Gastrocnemius medialis (tissue), 4 donors: ENCODE data around the gene SPOCK1. TPM values are rescaled to one million over a fixed set of nuclear protein-coding genes. Genes with fewer than 3 reads are reported as not detected.

Experiments
- ATAC-seq, 2 donors: fragments of 150-250 bp; one replicate each; pipeline ENCODE4 v1.9.1; 2016
- DNase-seq, 2 donors: peaks; one replicate each; pipeline ENCODE4 v3.0.0-alpha.2; 2019
- H3K27ac ChIP-seq, 4 donors: fragments of 200-600 bp; sonication (generic); 1 replicate in 1 of 4; 2 replicates in 3 of 4; pipeline ENCODE4 v1.5.1; 2016 to 2018; ENCODE audit warnings: mild to moderate bottlenecking in 2 of 4, moderate library complexity in 1 of 4
- H3K27me3 ChIP-seq, 3 donors: fragments of 200-600 bp; sonication (generic) in 2 of 3; 1 replicate in 1 of 3; 2 replicates in 2 of 3; pipeline versions ENCODE4 v1.5.1 to v1.6.0; 2016 to 2019; ENCODE audit warnings: mild to moderate bottlenecking in 1 of 3, moderate library complexity in 1 of 3
- H3K36me3 ChIP-seq, 2 donors: fragments of 200-600 bp; sonication (generic) in 1 of 2; one replicate each; pipeline ENCODE4 v1.5.1; 2017 to 2018
- H3K4me1 ChIP-seq, 2 donors: fragments of 200-600 bp; sonication (generic) in 1 of 2; one replicate each; pipeline ENCODE4 v1.5.1; 2016 to 2017; ENCODE audit warnings: mild to moderate bottlenecking in 2 of 2
- H3K4me3 ChIP-seq, 4 donors: fragments of 200-600 bp; sonication (generic) in 3 of 4; 1 replicate in 1 of 4; 2 replicates in 3 of 4; pipeline ENCODE4 v1.5.1; 2016 to 2019; ENCODE audit warnings: mild to moderate bottlenecking in 2 of 4
- H3K9me3 ChIP-seq, 3 donors: fragments of 200-600 bp; sonication (generic) in 2 of 3; 1 replicate in 1 of 3; 2 replicates in 2 of 3; pipeline ENCODE4 v1.5.1; 2016 to 2019
- POLR2A ChIP-seq, 2 donors: fragments of 450-650 bp; IDR thresholded peaks; one replicate each; pipeline ENCODE4 v1.6.1; 2017; ENCODE audit warnings: antibody characterized with exemption in 2 of 2, mild to moderate bottlenecking in 2 of 2, moderate library complexity in 2 of 2
- in situ Hi-C, 4 donors: fragments of 200-750 bp; cut with MboI; loops; one replicate each; pipeline versions ENCODE4 v1.15.0 to v1.8.0; 2017; ENCODE audit warnings: low sequenced_read_pairs in 4 of 4
- intact Hi-C: fragments of 100-400 bp; cut with DNase I; formaldehyde crosslinking; loops from one replicate; pipeline ENCODE4 v1.15.1; 2023; ENCODE audit warnings: low total_unique reads
- total RNA-seq, 4 donors: library from RNA; depleted of rRNA; stranded (reverse); fragments of >200 nt; gene quantifications; one replicate each; pipeline versions ENCODE4 v1.1.0 to v1.2.3, GENCODE V29; 2016
- TF ChIP-seq, protein P1 (sequence below), 5 experiments: fragments of 450-650 bp in 3 of 5; fragments of 200-600 bp in 2 of 5; sonication (generic) in 2 of 5; IDR thresholded peaks in 4 of 5; conservative IDR thresholded peaks in 1 of 5; 1 replicate in 4 of 5; 2 replicates in 1 of 5; pipeline ENCODE4 v1.5.1; 2016 to 2019; ENCODE audit warnings: antibody characterized with exemption in 5 of 5, mild to moderate bottlenecking in 3 of 5, moderate library complexity in 3 of 5

Gene SPOCK1
- total RNA-seq, 4 donors from 2014 or later: 5.8 to 33.8 (median 25.3) TPM

DNA sequence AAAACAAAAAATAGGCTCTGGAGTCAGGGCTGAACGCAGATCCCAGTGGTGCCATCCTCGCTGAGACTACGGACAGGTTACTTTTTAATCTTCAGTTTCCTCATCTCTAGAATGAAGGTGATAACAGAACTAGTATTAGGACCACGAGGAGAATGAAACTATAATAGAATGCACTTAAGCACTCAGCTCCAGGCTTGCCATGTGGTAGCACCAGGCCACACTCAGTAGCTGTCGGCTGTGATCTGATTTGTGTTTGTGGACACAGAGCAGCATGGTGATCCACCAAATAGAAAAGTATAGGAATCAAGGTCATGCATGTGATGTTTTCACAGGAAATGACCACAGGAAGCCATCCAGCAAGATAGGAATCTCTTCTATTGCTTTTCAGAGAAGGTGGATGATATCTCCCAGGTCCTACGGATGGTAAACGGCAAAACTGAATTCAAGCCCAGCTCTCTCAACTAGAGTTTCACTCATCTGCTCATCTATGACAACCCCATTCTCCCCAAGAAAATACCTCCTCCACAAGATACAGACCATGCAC, 498.0 kb downstream of the SPOCK1 start:
- no peak for TF ChIP-seq POLR2A (IDR thresholded peaks at IDR 0.05)
- TF ChIP-seq, protein P1, sequence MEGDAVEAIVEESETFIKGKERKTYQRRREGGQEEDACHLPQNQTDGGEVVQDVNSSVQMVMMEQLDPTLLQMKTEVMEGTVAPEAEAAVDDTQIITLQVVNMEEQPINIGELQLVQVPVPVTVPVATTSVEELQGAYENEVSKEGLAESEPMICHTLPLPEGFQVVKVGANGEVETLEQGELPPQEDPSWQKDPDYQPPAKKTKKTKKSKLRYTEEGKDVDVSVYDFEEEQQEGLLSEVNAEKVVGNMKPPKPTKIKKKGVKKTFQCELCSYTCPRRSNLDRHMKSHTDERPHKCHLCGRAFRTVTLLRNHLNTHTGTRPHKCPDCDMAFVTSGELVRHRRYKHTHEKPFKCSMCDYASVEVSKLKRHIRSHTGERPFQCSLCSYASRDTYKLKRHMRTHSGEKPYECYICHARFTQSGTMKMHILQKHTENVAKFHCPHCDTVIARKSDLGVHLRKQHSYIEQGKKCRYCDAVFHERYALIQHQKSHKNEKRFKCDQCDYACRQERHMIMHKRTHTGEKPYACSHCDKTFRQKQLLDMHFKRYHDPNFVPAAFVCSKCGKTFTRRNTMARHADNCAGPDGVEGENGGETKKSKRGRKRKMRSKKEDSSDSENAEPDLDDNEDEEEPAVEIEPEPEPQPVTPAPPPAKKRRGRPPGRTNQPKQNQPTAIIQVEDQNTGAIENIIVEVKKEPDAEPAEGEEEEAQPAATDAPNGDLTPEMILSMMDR (IDR thresholded peaks at IDR 0.05 in 4 of 5, conservative IDR thresholded peaks at IDR 0.05 in 1 of 5): no peak
- ATAC-seq: no peak
- in situ Hi-C loops (no loop called here), intact Hi-C loops (no loop called here)
- Histone ChIP-seq H3K36me3 (no peaks in the 10 kb centered on the region), H3K27me3 (no peaks in the 10 kb centered on the region), H3K4me1 (peaks cover 0 to 6% of the 10 kb centered on the region in 2 donors), H3K9me3 (no peaks in the 10 kb centered on the region), H3K4me3 (no peak overlapping the region), H3K27ac (no peak overlapping the region)
- DNase-seq: no peak

DNA sequence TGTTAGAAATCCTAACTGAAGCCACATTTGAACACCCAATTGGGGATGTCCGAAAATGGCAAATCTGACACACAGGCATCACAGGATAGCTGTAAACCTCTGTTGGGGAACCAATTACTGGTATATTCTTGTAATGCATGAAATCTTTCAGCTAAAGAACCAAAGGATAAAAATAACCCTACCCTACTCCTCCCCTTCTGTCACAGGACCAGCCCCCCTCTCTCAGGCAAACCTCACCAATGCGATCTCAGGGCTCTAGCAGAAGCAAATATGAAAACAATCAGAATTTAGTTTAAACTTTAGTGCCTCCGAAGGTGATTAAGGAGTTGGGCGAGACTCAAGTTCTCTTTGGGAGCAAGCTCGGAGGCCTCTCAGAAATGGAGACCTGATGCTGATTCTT, 499.3 kb downstream of the SPOCK1 start:
- Histone ChIP-seq H3K4me3 (no peak overlapping the region), H3K27ac (no peak overlapping the region), H3K9me3 (no peaks in the 10 kb centered on the region), H3K36me3 (no peaks in the 10 kb centered on the region), H3K27me3 (no peaks in the 10 kb centered on the region), H3K4me1 (peaks cover 0 to 3% of the 10 kb centered on the region in 2 donors)
- intact Hi-C loops: no loop called here
- no peak for DNase-seq
- in situ Hi-C loops: no loop called here
- ATAC-seq: no peak
- TF ChIP-seq, protein P1 (IDR thresholded peaks at IDR 0.05 in 4 of 5, conservative IDR thresholded peaks at IDR 0.05 in 1 of 5): no peak
- TF ChIP-seq POLR2A (IDR thresholded peaks at IDR 0.05): no peak

DNA sequence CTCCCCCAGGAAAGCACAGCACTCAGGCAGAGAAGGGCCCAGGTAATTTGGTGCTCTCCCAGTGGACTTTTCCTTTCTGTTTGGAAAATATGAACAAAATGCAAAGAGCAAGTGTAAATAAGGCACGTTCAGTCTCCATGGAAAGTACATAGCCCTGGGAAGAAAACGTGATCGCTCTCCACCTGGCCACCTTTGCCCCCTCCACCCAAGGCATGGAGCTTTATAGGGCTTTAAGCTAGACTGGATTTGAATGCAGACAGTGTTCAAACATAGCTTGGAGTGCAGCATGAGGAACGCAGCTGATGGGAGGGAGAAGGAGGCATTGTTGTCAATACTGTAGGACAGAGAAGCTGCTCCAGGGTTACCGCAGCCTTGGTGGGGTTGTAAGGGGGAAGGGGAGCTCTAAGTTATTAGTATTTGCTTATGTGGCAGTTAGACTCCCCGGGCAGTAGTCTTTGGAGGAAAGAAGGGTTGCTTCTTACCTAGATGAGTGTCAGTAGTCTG, 500.2 kb downstream of the SPOCK1 start:
- TF ChIP-seq POLR2A (IDR thresholded peaks at IDR 0.05): no peak
- TF ChIP-seq, protein P1 (IDR thresholded peaks at IDR 0.05 in 4 of 5, conservative IDR thresholded peaks at IDR 0.05 in 1 of 5): no peak
- H3K27ac ChIP-seq: no peak overlapping the region
- in situ Hi-C loops: no loop called here
- H3K36me3 ChIP-seq: no peaks in the 10 kb centered on the region
- H3K4me1 ChIP-seq: no peaks in the 10 kb centered on the region
- ATAC-seq: no peak
- no peaks in the 10 kb centered on the region for H3K9me3 ChIP-seq
- no peak overlapping the region for H3K4me3 ChIP-seq
- no peak for DNase-seq
- no peaks in the 10 kb centered on the region for H3K27me3 ChIP-seq
- intact Hi-C loops: no loop called here

DNA sequence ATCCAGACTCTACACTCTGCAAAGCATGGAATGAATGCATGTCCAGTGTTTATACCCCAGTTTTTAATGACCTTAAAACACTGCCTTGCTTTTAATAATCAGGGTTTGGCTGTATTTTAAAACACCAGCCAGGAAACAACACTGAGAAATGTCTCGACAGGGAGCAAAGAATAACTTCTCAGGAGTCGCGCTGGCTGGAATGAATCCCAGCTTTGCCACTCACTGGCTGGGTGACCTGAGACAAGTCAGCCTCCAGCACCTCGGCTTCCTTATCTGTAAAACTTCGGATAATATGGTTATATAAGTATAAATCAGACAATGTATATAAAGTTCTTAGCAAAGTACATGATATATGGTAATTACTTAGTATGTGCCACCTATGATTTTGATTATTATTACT, 505.0 kb downstream of the SPOCK1 start:
- H3K27me3 ChIP-seq: no peaks in the 10 kb centered on the region
- no peaks in the 10 kb centered on the region for H3K4me1 ChIP-seq
- TF ChIP-seq, protein P1 (IDR thresholded peaks at IDR 0.05 in 4 of 5, conservative IDR thresholded peaks at IDR 0.05 in 1 of 5): no peak
- no peak for TF ChIP-seq POLR2A (IDR thresholded peaks at IDR 0.05)
- in situ Hi-C loops: no loop called here
- intact Hi-C loops: no loop called here
- H3K27ac ChIP-seq: no peak overlapping the region
- H3K9me3 ChIP-seq: no peaks in the 10 kb centered on the region
- DNase-seq (no peak), ATAC-seq (no peak)
- no peaks in the 10 kb centered on the region for H3K36me3 ChIP-seq
- H3K4me3 ChIP-seq: no peak overlapping the region
